Adipose tissue (tissue), 3 donors: ENCODE results near the gene EGR4. TPM values are rescaled to one million over a fixed set of nuclear protein-coding genes. Genes with fewer than 3 reads are reported as not detected.

Source experiments
- H3K27ac ChIP-seq: one replicate; pipeline ENCODE4 v1.5.1; 2013; ENCODE audit warnings: low read depth, low read length
- WGBS, 3 donors: extraction: QIAGEN DNeasy Blood & Tissue Kit; methylation state at CpG; one replicate each; pipeline ENCODE4 v1.1.7; 2013; 5-methylcytosine and 5-hydroxymethylcytosine counted together
- polyA plus RNA-seq, 3 donors: library from polyadenylated mRNA; stranded (reverse); fragments of 200-250 nt; gene quantifications; one replicate each; pipeline ENCODE4 v1.2.3, GENCODE V29; 2013
- donor health status: healthy with polysubstance abuse.
- donor health status: Bipolar disorder and iron deficiency.
- donor health status: healthy.

Gene EGR4
- polyA plus RNA-seq, 3 donors: 0.05 to 0.28 TPM; not detected in 1

DNA sequence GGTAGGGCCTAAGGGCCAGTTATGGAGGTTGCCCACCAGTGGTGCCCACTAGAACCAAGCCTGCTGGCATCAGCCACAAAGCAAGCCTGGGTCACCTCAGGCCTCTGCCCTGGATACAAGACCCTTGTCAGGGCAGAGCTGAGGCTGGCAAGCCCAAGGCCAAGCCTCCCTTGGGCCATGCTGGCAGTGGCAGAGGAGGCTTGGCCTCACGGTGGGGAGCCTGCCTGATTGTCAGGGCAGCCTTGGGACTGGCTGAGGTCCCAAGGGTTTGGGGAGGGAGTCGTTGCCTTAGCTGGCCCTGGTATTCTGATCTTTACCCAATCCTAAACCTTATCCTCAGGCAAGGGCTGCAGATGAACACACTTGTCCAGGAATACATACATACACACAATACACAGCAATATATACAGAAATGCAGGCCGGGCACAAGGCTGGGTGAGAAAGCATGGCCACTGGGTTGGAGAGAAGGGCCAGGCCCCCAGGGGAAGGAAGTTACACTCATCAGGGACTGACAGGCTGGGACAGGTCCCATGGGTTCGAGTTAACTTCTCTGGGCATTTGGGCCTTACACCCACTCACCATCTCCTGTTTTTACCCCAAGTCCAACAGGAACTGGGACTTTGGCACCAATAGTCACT lies 38.2 kb downstream of the EGR4 start:
- WGBS, 3 donors: 59 to 68% (median 63%) methylated on average over 4 of the region's 4 CpGs
- H3K27ac ChIP-seq: no peak overlapping the region

DNA sequence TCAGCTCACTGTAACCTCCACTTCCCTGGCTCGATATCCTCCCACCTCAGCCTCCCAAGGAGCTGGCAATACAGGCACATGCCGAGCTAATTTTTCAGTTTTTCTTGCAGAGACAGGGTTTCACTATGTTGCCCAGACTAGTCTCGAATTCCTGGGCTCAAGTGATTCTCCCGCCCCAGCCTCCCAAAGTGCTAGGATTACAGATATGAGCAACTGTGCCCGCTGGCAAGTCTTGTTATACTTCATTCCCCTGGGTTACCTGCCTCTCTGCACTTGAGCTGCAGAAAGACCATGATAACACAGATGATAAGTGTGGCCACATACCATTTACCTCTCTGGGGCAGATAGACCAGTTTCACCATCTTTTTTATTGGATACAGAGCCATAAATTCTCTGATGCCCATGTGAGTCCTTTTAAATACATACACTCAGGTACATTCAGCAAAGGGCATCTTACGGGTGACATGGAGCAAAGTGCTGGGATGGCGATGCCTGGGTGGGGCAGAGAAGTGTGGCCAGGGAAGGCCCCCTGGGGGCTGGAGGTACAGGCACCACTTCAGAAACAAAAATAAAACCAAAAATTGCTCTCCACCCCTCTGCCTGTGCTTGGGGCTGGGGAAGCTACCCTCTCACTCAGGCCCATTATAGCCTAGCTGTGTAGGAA lies 38.9 kb downstream of the EGR4 start:
- no peak overlapping the region for H3K27ac ChIP-seq
- WGBS, 3 donors: 92 to 95% (median 93%) methylated on average over 7 of the region's 7 CpGs

DNA sequence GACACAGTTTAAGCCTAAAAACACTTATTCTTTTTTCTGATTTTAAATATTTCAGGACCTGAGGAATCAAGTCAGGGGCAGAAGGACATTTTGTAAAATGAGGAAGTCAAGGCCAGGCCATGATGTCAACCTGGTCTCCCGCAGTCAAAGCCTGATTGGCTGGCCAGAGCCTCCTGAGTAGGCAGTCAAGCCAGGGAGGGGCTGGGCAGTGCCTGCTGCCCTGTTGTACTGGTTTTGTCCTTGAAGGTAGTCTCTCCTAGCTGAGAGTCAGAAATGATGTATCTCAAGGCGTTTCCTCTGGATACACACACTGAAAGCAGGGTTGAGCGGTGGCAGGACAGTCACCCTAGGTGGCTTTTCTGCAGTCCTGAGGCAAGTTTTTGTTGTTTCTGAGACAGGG lies 39.4 kb downstream of the EGR4 start:
- no peak overlapping the region for H3K27ac ChIP-seq
- 79 to 92% (median 85%) methylated on average over 3 of the region's 3 CpGs for WGBS, 3 donors

DNA sequence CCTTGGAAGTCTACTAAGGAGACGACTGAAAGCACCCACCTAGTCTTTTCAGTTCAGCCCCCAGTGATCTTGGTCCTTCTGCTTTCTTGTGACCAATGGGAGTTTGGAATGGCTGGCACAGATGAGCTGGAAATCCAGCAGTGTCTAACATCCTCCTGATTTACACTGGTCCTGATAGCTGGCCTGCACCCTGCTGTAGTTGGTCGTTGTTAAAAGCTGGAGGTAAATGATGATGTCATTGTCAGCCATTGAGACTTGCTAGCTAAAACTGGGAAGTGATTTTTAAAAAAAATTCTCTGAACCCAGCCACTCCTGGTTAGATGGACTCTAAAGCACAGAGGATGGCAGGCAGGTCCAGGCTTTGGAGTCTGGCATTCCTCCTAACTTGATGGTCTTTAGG lies 39.9 kb downstream of the EGR4 start:
- H3K27ac ChIP-seq: no peak overlapping the region
- 53 to 82% (median 56%) methylated on average over 2 of the region's 2 CpGs for WGBS, 3 donors

DNA sequence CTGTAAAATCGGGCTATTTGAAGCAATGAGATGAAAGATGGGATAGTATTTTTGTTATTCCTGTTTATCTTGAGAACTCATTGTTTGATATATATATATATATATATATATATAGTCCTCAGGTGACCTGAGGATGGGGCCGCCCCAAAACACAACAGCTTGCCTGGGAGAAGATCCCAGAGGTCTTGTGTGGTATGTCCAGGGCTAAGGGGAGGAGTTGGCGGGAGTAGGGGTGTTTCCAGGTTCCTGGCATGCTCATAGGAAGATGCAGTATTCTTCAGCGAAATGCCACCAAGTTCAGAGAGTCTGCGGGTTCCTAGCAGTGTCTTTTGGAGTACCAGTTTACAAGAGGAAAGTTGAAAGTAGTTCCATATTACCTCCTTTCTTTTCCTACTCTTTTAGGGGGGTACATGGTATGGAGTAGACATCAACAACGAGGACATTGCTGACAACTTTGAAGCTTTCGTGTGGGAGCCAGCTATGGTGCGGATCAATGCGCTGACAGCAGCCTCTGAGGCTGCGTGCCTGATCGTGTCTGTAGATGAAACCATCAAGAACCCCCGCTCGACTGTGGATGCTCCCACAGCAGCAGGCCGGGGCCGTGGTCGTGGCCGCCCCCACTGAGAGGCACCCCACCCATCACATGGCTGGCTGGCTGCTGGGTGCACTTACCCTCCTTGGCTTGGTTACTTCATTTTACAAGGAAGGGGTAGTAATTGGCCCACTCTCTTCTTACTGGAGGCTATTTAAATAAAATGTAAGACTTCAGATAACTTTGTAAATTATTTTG lies 40.9 kb downstream of the EGR4 start:
- WGBS, 3 donors: 86 to 95% (median 87%) methylated on average over 17 of the region's 17 CpGs
- H3K27ac ChIP-seq: no peak overlapping the region

DNA sequence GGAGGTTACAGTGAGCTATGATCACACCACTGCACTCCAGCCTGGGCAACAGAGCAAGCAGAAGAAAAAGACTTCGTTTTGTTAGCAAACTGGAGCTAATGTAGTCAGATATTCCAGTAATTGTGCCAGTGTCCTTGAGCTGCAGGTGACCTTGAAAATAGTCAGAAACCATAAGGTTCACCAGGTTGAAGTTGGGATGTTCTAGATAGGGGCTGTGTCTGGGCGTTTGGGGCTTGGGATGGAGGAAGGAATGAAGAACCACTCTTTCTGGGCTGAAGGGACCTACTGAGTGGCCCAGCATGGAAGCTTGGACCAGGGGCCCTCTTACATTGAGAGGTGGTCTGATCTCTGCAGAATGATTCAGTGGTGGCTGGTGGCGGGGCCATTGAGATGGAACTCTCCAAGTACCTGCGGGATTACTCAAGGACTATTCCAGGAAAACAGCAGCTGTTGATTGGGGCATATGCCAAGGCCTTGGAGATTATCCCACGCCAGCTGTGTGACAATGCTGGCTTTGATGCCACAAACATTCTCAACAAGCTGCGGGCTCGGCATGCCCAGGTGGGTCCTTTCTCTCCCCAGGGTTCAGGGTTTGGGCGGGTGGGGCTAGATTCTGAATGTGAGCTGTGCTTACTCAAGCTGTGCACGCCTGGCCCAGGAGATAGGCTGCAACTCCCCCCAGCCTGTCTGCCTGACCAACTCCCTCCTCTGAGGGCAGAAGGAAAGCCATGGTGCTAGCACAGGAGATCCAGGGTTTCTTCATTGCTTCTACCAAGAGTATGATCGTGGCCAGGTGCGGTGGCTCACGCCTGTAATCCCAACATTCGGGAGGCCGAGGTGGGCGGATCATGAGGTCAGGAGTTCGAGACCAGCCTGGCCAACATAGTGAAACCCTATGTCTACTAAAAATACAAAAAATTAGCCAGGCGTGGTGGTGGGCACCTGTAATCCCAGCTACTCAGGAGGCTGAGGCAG lies 42.2 kb downstream of the EGR4 start:
- H3K27ac ChIP-seq: no peak overlapping the region
- 62 to 95% (median 93%) methylated on average over 17 of the region's 17 CpGs for WGBS, 3 donors

DNA sequence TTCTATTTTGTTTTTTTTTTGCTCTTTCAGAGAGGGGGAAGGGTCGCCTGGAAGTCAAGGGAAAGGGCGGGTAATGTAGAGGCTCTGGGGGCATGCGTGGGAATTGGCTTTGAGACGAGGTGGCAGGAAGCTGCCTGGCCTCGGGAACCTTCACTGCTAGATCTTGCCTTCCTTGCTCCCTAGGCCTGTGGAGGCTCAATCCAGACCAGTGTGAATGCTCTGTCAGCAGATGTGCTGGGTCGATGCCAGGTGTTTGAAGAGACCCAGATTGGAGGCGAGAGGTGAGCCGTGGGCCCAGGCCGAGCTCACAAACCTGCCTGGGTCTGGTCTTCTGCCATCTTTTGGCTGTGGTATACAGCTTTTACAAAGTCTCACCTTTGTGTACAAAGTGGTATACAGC lies 43.7 kb downstream of the EGR4 start:
- no peak overlapping the region for H3K27ac ChIP-seq
- 81 to 87% (median 85%) methylated on average over 9 of the region's 9 CpGs for WGBS, 3 donors

DNA sequence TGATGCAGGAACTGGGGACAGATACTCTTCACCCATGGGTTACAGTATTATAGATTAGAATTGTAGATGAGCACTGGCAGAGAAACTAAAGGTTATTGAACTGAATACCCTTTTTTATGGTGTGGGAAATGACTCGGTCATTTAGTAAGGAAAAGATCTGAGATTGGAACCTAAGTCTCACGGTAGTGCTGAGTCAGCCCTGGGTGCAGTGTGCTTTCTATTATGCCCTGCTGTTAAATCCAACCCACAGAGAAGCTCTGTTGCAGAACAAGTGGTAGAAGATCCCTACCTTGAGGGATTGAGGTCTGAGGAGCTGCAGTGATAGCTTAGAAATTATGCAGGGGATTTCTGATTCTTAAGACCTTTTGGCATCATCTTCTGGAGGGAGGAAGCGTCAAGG lies 46.5 kb downstream of the EGR4 start:
- H3K27ac ChIP-seq: no peak overlapping the region
- 69 to 77% (median 77%) methylated on average over 3 of the region's 3 CpGs for WGBS, 3 donors

DNA sequence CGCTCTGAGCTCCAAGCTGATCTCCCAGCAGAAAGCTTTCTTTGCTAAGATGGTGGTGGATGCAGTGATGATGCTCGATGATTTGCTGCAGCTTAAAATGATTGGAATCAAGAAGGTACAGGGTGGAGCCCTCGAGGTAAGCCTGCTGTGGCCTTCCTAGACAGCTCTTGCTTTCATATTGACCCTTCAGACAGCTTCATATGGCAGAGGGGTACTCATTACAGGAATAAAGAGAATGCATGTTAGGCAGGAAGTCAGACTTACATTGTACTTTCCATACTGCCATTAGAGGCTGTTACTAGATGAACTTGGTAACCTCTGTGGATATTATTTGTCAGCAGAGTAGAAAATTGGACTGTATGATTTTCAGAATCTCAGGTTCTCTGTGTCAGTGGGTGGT lies 48.8 kb downstream of the EGR4 start:
- H3K27ac ChIP-seq: no peak overlapping the region
- WGBS, 3 donors: 89 to 97% (median 95%) methylated on average over 3 of the region's 3 CpGs

DNA sequence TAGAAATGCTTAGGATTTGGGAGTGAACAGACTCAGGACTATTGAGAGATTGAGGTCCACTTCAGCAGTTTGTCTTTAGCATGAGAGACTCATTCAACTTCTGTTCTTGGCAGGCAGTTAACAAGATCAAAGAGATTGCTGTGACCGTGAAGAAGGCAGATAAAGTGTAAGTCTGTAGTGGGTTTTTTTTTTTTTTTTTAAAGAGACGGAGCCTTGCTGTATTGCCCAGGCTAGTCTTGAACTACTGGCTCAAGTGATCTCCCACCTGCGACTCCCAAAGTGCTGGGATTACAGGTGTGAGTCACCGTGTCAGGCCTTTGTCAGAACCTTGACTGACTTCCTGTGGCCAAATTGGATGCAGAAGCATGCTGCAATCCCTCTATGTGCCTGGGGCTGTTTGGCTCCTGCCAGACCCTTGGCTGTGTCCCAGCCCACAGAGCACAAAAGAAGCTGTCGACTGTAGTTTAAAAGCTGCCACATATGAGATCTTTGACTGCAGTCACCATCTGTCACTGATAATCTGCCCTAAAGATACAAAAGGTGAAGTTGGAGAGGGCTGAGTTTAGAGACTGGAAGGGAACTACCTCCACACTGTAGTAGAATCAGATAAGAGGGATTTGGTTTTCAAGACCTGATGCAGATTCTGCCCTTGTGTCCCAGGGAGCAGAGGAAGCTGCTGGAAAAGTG lies 49.3 kb downstream of the EGR4 start:
- WGBS, 3 donors: 31 to 66% (median 59%) methylated on average over 5 of the region's 5 CpGs
- no peak overlapping the region for H3K27ac ChIP-seq

Other genes starting within 250 kb of the EGR4 start
- gene SFXN5, start 221.8 kb downstream of the EGR4 start, polyA plus RNA-seq: 1 to 10 TPM; 2.8 to 5.3 (median 4.5) TPM
- 10 to 100 TPM; 13.5 to 17.7 (median 14.3) TPM for gene RAB11FIP5, start 180.6 kb downstream of the EGR4 start, polyA plus RNA-seq
- not detected for gene NOTO, start 91.0 kb downstream of the EGR4 start, polyA plus RNA-seq
- 10 to 100 TPM; 11.5 to 19.1 (median 17.4) TPM for gene SMYD5, start 79.3 kb downstream of the EGR4 start, polyA plus RNA-seq
- 10 to 100 TPM; 27.0 to 34.9 (median 34.3) TPM for gene PRADC1, start 60.3 kb downstream of the EGR4 start, polyA plus RNA-seq
- 100 to 1,000 TPM; 112 to 190 (median 184) TPM for gene CCT7, start 59.2 kb downstream of the EGR4 start, polyA plus RNA-seq
- gene FBXO41, start 9.1 kb downstream of the EGR4 start, polyA plus RNA-seq: 1 to 10 TPM in 1 of 3 donors, under 1 TPM in 2; 0.45 to 1.5 (median 0.51) TPM
- 1 to 10 TPM; 5.5 to 8.6 (median 5.6) TPM for gene ALMS1, start 92.3 kb upstream of the EGR4 start, polyA plus RNA-seq